Gastrocnemius medialis (tissue), 4 donors: ENCODE data around the gene NDUFA13. TPM values are rescaled to one million over a fixed set of nuclear protein-coding genes. Genes with fewer than 3 reads are reported as not detected.

Source experiments
- ATAC-seq, 2 donors: fragments of 150-250 bp; one replicate each; pipeline ENCODE4 v1.9.1; 2016
- DNase-seq, 2 donors: peaks; one replicate each; pipeline ENCODE4 v3.0.0-alpha.2; 2019
- H3K27ac ChIP-seq, 4 donors: fragments of 200-600 bp; sonication (generic); 1 replicate in 1 of 4; 2 replicates in 3 of 4; pipeline ENCODE4 v1.5.1; 2016 to 2018; ENCODE audit warnings: mild to moderate bottlenecking in 2 of 4, moderate library complexity in 1 of 4
- H3K27me3 ChIP-seq, 3 donors: fragments of 200-600 bp; sonication (generic) in 2 of 3; 1 replicate in 1 of 3; 2 replicates in 2 of 3; pipeline versions ENCODE4 v1.5.1 to v1.6.0; 2016 to 2019; ENCODE audit warnings: mild to moderate bottlenecking in 1 of 3, moderate library complexity in 1 of 3
- H3K36me3 ChIP-seq, 2 donors: fragments of 200-600 bp; sonication (generic) in 1 of 2; one replicate each; pipeline ENCODE4 v1.5.1; 2017 to 2018
- H3K4me1 ChIP-seq, 2 donors: fragments of 200-600 bp; sonication (generic) in 1 of 2; one replicate each; pipeline ENCODE4 v1.5.1; 2016 to 2017; ENCODE audit warnings: mild to moderate bottlenecking in 2 of 2
- H3K4me3 ChIP-seq, 4 donors: fragments of 200-600 bp; sonication (generic) in 3 of 4; 1 replicate in 1 of 4; 2 replicates in 3 of 4; pipeline ENCODE4 v1.5.1; 2016 to 2019; ENCODE audit warnings: mild to moderate bottlenecking in 2 of 4
- H3K9me3 ChIP-seq, 3 donors: fragments of 200-600 bp; sonication (generic) in 2 of 3; 1 replicate in 1 of 3; 2 replicates in 2 of 3; pipeline ENCODE4 v1.5.1; 2016 to 2019
- POLR2A ChIP-seq, 2 donors: fragments of 450-650 bp; IDR thresholded peaks; one replicate each; pipeline ENCODE4 v1.6.1; 2017; ENCODE audit warnings: antibody characterized with exemption in 2 of 2, mild to moderate bottlenecking in 2 of 2, moderate library complexity in 2 of 2
- in situ Hi-C, 4 donors: fragments of 200-750 bp; cut with MboI; loops; one replicate each; pipeline versions ENCODE4 v1.15.0 to v1.8.0; 2017; ENCODE audit warnings: low sequenced_read_pairs in 4 of 4
- intact Hi-C: fragments of 100-400 bp; cut with DNase I; formaldehyde crosslinking; loops from one replicate; pipeline ENCODE4 v1.15.1; 2023; ENCODE audit warnings: low total_unique reads
- total RNA-seq, 4 donors: library from RNA; depleted of rRNA; stranded (reverse); fragments of >200 nt; gene quantifications; one replicate each; pipeline versions ENCODE4 v1.1.0 to v1.2.3, GENCODE V29; 2016
- TF ChIP-seq, protein P1 (sequence below), 5 experiments: fragments of 450-650 bp in 3 of 5; fragments of 200-600 bp in 2 of 5; sonication (generic) in 2 of 5; IDR thresholded peaks in 4 of 5; conservative IDR thresholded peaks in 1 of 5; 1 replicate in 4 of 5; 2 replicates in 1 of 5; pipeline ENCODE4 v1.5.1; 2016 to 2019; ENCODE audit warnings: antibody characterized with exemption in 5 of 5, mild to moderate bottlenecking in 3 of 5, moderate library complexity in 3 of 5

Gene NDUFA13
- total RNA-seq, 4 donors from 2014 or later = 41.8 to 201 (median 50.5) TPM

DNA sequence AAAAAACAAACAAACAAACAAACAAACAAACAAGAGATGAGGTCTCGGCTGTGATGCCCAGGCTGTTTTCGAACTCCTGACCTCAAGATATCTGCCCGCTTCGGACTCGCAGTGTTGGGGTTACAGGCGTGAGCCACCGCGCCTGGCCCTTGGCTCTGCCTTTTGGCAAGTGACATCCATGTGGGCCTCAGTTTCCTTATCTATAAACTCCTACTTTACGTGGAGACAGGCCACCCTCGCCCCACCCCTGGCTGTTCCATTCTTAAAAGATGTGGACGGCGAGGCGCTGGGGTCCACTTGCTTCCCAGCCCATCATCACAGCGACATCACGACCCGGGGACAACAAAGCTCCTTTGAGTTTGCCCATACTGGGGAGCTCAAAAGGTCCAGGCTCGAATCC is 2.3 kb upstream of the NDUFA13 start:
- no peak for DNase-seq
- Histone ChIP-seq H3K4me3 (peak overlapping the region in 2 of 4 donors; percentile 28 to 29), H3K4me1 (peaks cover 20 to 25% of the 10 kb centered on the region in 2 donors), H3K27ac (no peak overlapping the region), H3K36me3 (no peaks in the 10 kb centered on the region), H3K27me3 (no peaks in the 10 kb centered on the region), H3K9me3 (no peaks in the 10 kb centered on the region)
- intact Hi-C loops = no loop called here
- no peak for ATAC-seq
- TF ChIP-seq, protein P1, sequence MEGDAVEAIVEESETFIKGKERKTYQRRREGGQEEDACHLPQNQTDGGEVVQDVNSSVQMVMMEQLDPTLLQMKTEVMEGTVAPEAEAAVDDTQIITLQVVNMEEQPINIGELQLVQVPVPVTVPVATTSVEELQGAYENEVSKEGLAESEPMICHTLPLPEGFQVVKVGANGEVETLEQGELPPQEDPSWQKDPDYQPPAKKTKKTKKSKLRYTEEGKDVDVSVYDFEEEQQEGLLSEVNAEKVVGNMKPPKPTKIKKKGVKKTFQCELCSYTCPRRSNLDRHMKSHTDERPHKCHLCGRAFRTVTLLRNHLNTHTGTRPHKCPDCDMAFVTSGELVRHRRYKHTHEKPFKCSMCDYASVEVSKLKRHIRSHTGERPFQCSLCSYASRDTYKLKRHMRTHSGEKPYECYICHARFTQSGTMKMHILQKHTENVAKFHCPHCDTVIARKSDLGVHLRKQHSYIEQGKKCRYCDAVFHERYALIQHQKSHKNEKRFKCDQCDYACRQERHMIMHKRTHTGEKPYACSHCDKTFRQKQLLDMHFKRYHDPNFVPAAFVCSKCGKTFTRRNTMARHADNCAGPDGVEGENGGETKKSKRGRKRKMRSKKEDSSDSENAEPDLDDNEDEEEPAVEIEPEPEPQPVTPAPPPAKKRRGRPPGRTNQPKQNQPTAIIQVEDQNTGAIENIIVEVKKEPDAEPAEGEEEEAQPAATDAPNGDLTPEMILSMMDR (IDR thresholded peaks at IDR 0.05 in 4 of 5, conservative IDR thresholded peaks at IDR 0.05 in 1 of 5) = no peak
- TF ChIP-seq POLR2A (IDR thresholded peaks at IDR 0.05) = no peak
- in situ Hi-C loops = no loop called here

DNA sequence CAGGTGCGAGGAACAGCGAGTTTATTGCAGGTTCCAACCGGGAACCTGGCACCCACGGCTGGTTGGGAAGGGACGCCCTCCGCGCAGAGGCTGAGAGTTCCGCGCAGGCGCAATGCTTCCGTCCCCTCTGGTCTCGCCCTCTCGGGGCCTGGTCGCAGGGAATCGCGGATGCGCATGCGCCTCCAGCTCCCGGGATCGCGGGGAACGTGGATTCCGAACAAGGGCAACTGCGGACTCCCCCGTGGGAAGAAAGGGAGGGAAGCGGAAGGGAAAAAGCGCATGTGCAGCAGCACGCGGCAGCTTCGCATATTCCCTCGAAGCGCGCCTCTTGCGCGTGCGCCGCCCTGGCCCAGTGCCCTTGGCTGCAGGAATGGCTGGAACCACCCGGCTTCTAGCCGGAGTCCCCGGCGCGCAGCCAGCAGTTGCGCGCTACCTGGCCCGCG is 1.8 kb upstream of the NDUFA13 start:
- no peak overlapping the region for H3K27ac ChIP-seq
- TF ChIP-seq POLR2A (IDR thresholded peaks at IDR 0.05) = no peak
- TF ChIP-seq, protein P1 (IDR thresholded peaks at IDR 0.05 in 4 of 5, conservative IDR thresholded peaks at IDR 0.05 in 1 of 5) = no peak
- peaks cover 20 to 29% of the 10 kb centered on the region in 2 donors for H3K4me1 ChIP-seq
- H3K27me3 ChIP-seq = no peaks in the 10 kb centered on the region
- intact Hi-C loops (no loop called here), in situ Hi-C loops (no loop called here)
- no peaks in the 10 kb centered on the region for H3K36me3 ChIP-seq
- ATAC-seq (no peak), DNase-seq (peak; percentile 38 to 48)
- no peaks in the 10 kb centered on the region for H3K9me3 ChIP-seq
- peak overlapping the region; percentile 28 to 46 (median 32) for H3K4me3 ChIP-seq

- DNase-seq (no peak), ATAC-seq (no peak)
- in situ Hi-C loops (no loop called here), intact Hi-C loops (no loop called here)
- Histone ChIP-seq H3K27me3 (no peaks in the 10 kb centered on the region), H3K27ac (peak within 1 kb of the TSS; percentile 87 to 94 (median 90)), H3K4me3 (peak within 1 kb of the TSS; percentile 76 to 94 (median 92)), H3K9me3 (no peaks in the 10 kb centered on the region), H3K4me1 (peaks cover 20 to 34% of the 10 kb centered on the region in 2 donors), H3K36me3 (peaks cover 0 to under 1% of the 10 kb centered on the region in 2 donors)
- TF ChIP-seq, protein P1 (IDR thresholded peaks at IDR 0.05 in 4 of 5, conservative IDR thresholded peaks at IDR 0.05 in 1 of 5) = no peak
- TF ChIP-seq POLR2A (IDR thresholded peaks at IDR 0.05) = no peak
Observed at GRCh38 chr19:19514881-19515641, 964 bp upstream of the NDUFA13 start, which contains the start of gene TSSK6. Gene TSSK6, minus strand, starts transcription at chr19:19515548. Its CDS starts 121 bp downstream, at chr19:19515427.

- peaks cover 0 to 7% of the 10 kb centered on the region in 2 donors for H3K36me3 ChIP-seq
- in situ Hi-C loops (no loop called here), intact Hi-C loops (no loop called here)
- DNase-seq (no peak), ATAC-seq (no peak)
- H3K27ac ChIP-seq = peak overlapping the region; percentile 87 to 94 (median 90)
- no peaks in the 10 kb centered on the region for H3K9me3 ChIP-seq
- H3K27me3 ChIP-seq = no peaks in the 10 kb centered on the region
- TF ChIP-seq, protein P1 (IDR thresholded peaks at IDR 0.05 in 4 of 5, conservative IDR thresholded peaks at IDR 0.05 in 1 of 5) = no peak
- no peak for TF ChIP-seq POLR2A (IDR thresholded peaks at IDR 0.05)
- H3K4me3 ChIP-seq = peak overlapping the region; percentile 76 to 94 (median 92)
- H3K4me1 ChIP-seq = peaks cover 20 to 34% of the 10 kb centered on the region in 2 donors
Observed at GRCh38 chr19:19517235-19517619, 1.2 kb downstream of the NDUFA13 start.
